Cardiac muscle cell (in vitro differentiated cells and primary cell): ENCODE results near the gene CCL15. TPM values are rescaled to one million over a fixed set of nuclear protein-coding genes. Genes with fewer than 3 reads are reported as not detected.

ENCODE experiments used
- DNase-seq, 2 donors: peaks; one replicate each; pipeline versions ENCODE4 v3.0.0 to v3.0.0-alpha.2; 2010 to 2017; ENCODE audit warnings: low read depth in 1 of 2, low spot score in 1 of 2
- H3K27ac ChIP-seq: fragments of 200-600 bp; sonication (generic); 2 replicates; pipeline ENCODE4 v1.5.1; 2016
- H3K27me3 ChIP-seq: fragments of 200-600 bp; sonication (generic); 2 replicates; pipeline ENCODE4 v1.6.0; 2016; ENCODE audit warnings: control low read depth
- H3K36me3 ChIP-seq: fragments of 200-600 bp; sonication (generic); 2 replicates; pipeline ENCODE4 v1.5.1; 2016; ENCODE audit warnings: control low read depth
- H3K4me1 ChIP-seq: fragments of 200-600 bp; sonication (generic); 2 replicates; pipeline ENCODE4 v1.8.1; 2017; ENCODE audit warnings: low read depth, mild to moderate bottlenecking, mixed run types
- H3K4me3 ChIP-seq: fragments of 200-600 bp; sonication (generic); 2 replicates; pipeline ENCODE4 v1.5.1; 2016; ENCODE audit warnings: mild to moderate bottlenecking
- H3K9me3 ChIP-seq: fragments of 200-600 bp; sonication (generic); 2 replicates; pipeline ENCODE4 v1.5.1; 2017; ENCODE audit warnings: low read depth, mild to moderate bottlenecking, control low read depth
- CTCF ChIP-seq: IDR thresholded peaks from 2 replicates; pipeline ENCODE4 v1.5.1; 2012; ENCODE audit warnings: low read depth, mild to moderate bottlenecking, low read length
- polyA plus RNA-seq: library from polyadenylated mRNA; unstranded; fragments of >200 nt; fragmentation: Nextera tagmentation; extraction: Ambion mirVana; gene quantifications from 2 replicates; pipeline ENCODE4 v1.2.1, GENCODE V29; 2016
- total RNA-seq: library from RNA; depleted of rRNA; stranded (reverse); fragments of >200 nt; gene quantifications from 2 replicates; pipeline ENCODE4 v1.2.3, GENCODE V29; 2016

CCL15 gene
- total and polyA plus RNA-seq, 2 experiments from 2014 or later = not detected

GRCh38 chr17:35965272-35965671, 36.1 kb downstream of the CCL15 start:
- DNase-seq = no peak
- H3K9me3 ChIP-seq = no peaks in the 10 kb centered on the region

GRCh38 chr17:35963663-35964062, 37.7 kb downstream of the CCL15 start:
- Histone ChIP-seq H3K4me1 (no peaks in the 10 kb centered on the region), H3K36me3 (no peaks in the 10 kb centered on the region), H3K9me3 (no peaks in the 10 kb centered on the region), H3K27ac (no peak overlapping the region), H3K27me3 (peaks cover 10% of the 10 kb centered on the region), H3K4me3 (no peak overlapping the region)
- no peak for DNase-seq
- TF ChIP-seq CTCF = no peak

More at GRCh38 chr17:35965272-35965671, 36.1 kb downstream of the CCL15 start:
- H3K27me3 ChIP-seq = peaks cover 4% of the 10 kb centered on the region
- H3K4me3 ChIP-seq = no peak overlapping the region
- H3K4me1 ChIP-seq = no peaks in the 10 kb centered on the region
- H3K36me3 ChIP-seq = no peaks in the 10 kb centered on the region
- H3K27ac ChIP-seq = no peak overlapping the region
- TF ChIP-seq CTCF = no peak

GRCh38 chr17:35953720-35954119, 47.6 kb downstream of the CCL15 start:
- H3K4me3 ChIP-seq = no peak overlapping the region
- H3K27ac ChIP-seq = no peak overlapping the region
- H3K4me1 ChIP-seq = no peaks in the 10 kb centered on the region
- no peaks in the 10 kb centered on the region for H3K27me3 ChIP-seq
- no peak for TF ChIP-seq CTCF
- H3K9me3 ChIP-seq = no peaks in the 10 kb centered on the region
- no peaks in the 10 kb centered on the region for H3K36me3 ChIP-seq
- no peak for DNase-seq

- Histone ChIP-seq H3K4me3 (no peak overlapping the region), H3K27ac (no peak overlapping the region), H3K4me1 (no peaks in the 10 kb centered on the region), H3K36me3 (no peaks in the 10 kb centered on the region), H3K27me3 (no peaks in the 10 kb centered on the region), H3K9me3 (no peaks in the 10 kb centered on the region)
- no peak for DNase-seq
- no peak for TF ChIP-seq CTCF
Measured at GRCh38 chr17:35949401-35949800, 52.0 kb downstream of the CCL15 start.

- Histone ChIP-seq H3K27me3 (no peaks in the 10 kb centered on the region), H3K4me1 (no peaks in the 10 kb centered on the region), H3K27ac (no peak overlapping the region), H3K4me3 (no peak overlapping the region), H3K9me3 (no peaks in the 10 kb centered on the region), H3K36me3 (no peaks in the 10 kb centered on the region)
- TF ChIP-seq CTCF = no peak
- no peak for DNase-seq
Measured at GRCh38 chr17:35948092-35948491, 53.3 kb downstream of the CCL15 start.

Other genes starting within 250 kb of the CCL15 start
- 0.18 TPM in 1 of 2 replicates, not detected in the other for gene GAS2L2, start 248.3 kb downstream of the CCL15 start, total RNA-seq
- gene GAS2L2, start 248.3 kb downstream of the CCL15 start, polyA plus RNA-seq = 0.11 TPM in 1 of 2 replicates, not detected in the other
- gene C17orf50, start 240.7 kb downstream of the CCL15 start, total RNA-seq = 0.21 and 0.74 TPM in 2 replicates
- 0.51 and 1.2 TPM in 2 replicates for gene C17orf50, start 240.7 kb downstream of the CCL15 start, polyA plus RNA-seq
- 0.39 TPM in 1 of 2 replicates, not detected in the other for gene MMP28, start 205.9 kb downstream of the CCL15 start, total RNA-seq
- gene MMP28, start 205.9 kb downstream of the CCL15 start, polyA plus RNA-seq = 0.84 and 0.94 TPM in 2 replicates
- gene TAF15, start 192.1 kb downstream of the CCL15 start, total RNA-seq = 33.4 and 75.2 TPM in 2 replicates
- 27.2 and 31.1 TPM in 2 replicates for gene TAF15, start 192.1 kb downstream of the CCL15 start, polyA plus RNA-seq
- not detected in 2 replicates for gene HEATR9, start 132.7 kb downstream of the CCL15 start, total RNA-seq
- gene HEATR9, start 132.7 kb downstream of the CCL15 start, polyA plus RNA-seq = 0.09 and 0.36 TPM in 2 replicates
- gene CCL5, start 121.2 kb downstream of the CCL15 start, total RNA-seq = not detected in 2 replicates
- 0.10 TPM in 1 of 2 replicates, not detected in the other for gene CCL5, start 121.2 kb downstream of the CCL15 start, polyA plus RNA-seq
- 0.35 and 6.4 TPM in 2 replicates for gene RDM1, start 70.8 kb downstream of the CCL15 start, total RNA-seq
- gene RDM1, start 70.8 kb downstream of the CCL15 start, polyA plus RNA-seq = 2.6 and 17.8 TPM in 2 replicates
- not detected in 2 replicates for gene LYZL6, start 57.8 kb downstream of the CCL15 start, total RNA-seq
- gene LYZL6, start 57.8 kb downstream of the CCL15 start, polyA plus RNA-seq = not detected in 2 replicates
- gene CCL16, start 20.1 kb downstream of the CCL15 start, total RNA-seq = not detected in 2 replicates
- gene CCL16, start 20.1 kb downstream of the CCL15 start, polyA plus RNA-seq = not detected in 2 replicates
- gene CCL14, start 14.8 kb downstream of the CCL15 start, total RNA-seq = not detected in 2 replicates
- not detected in 2 replicates for gene CCL14, start 14.8 kb downstream of the CCL15 start, polyA plus RNA-seq
- gene CCL23, start 16.4 kb upstream of the CCL15 start, total RNA-seq = not detected in 2 replicates
- gene CCL23, start 16.4 kb upstream of the CCL15 start, polyA plus RNA-seq = not detected in 2 replicates
- gene CCL18, start 62.7 kb upstream of the CCL15 start, total RNA-seq = not detected in 2 replicates
- gene CCL18, start 62.7 kb upstream of the CCL15 start, polyA plus RNA-seq = not detected in 2 replicates
- gene CCL3, start 88.6 kb upstream of the CCL15 start, total RNA-seq = not detected in 2 replicates
- not detected in 2 replicates for gene CCL3, start 88.6 kb upstream of the CCL15 start, polyA plus RNA-seq
- not detected in 2 replicates for gene CCL4, start 102.3 kb upstream of the CCL15 start, total RNA-seq
- not detected in 2 replicates for gene CCL4, start 102.3 kb upstream of the CCL15 start, polyA plus RNA-seq
- gene TBC1D3B, start 175.1 kb upstream of the CCL15 start, total RNA-seq = 2.3 and 5.5 TPM in 2 replicates
- gene TBC1D3B, start 175.1 kb upstream of the CCL15 start, polyA plus RNA-seq = 4.0 and 4.7 TPM in 2 replicates
- not detected in 2 replicates for gene CCL3L1, start 195.2 kb upstream of the CCL15 start, total RNA-seq
- gene CCL3L1, start 195.2 kb upstream of the CCL15 start, polyA plus RNA-seq = 0.24 TPM in 1 of 2 replicates, not detected in the other
- not detected in 2 replicates for gene CCL4L2, start 209.5 kb upstream of the CCL15 start, total RNA-seq
- 0.21 TPM in 1 of 2 replicates, not detected in the other for gene CCL4L2, start 209.5 kb upstream of the CCL15 start, polyA plus RNA-seq